GM18951 (cell line): Measurements from ENCODE around the gene NFATC1.
"Not testable (repeated sequence)": the region's sequence is repeated elsewhere in the genome, so short reads cannot be mapped to it uniquely, and the experiment has no call there.

Source experiments
- POLR2A ChIP-seq: IDR thresholded peaks from 4 replicates; pipeline ENCODE4 v1.6.1; 2011; ENCODE audit warnings: mild to moderate bottlenecking; ENCODE audit not compliant: insufficient read length, insufficient read depth; ENCODE audit errors: extremely low read depth
- in situ Hi-C: fragments of 300-500 bp; cut with MboI; formaldehyde crosslinking; loops from one replicate; pipeline ENCODE4 v1.12.0; 2022; ENCODE audit warnings: low sequenced_read_pairs, mixed read lengths, inconsistent platforms; ENCODE audit not compliant: unreplicated experiment

NFATC1 gene

GRCh38 chr18:79497638-79498081 is 101.9 kb downstream of the NFATC1 start:
- in situ Hi-C loops: no loop called here
- no peak for TF ChIP-seq POLR2A

- TF ChIP-seq POLR2A: no peak
- in situ Hi-C loops: no loop called here
Measured at GRCh38 chr18:79498662-79499061, 102.9 kb downstream of the NFATC1 start.

GRCh38 chr18:79501006-79501405 is 105.3 kb downstream of the NFATC1 start:
- no peak for TF ChIP-seq POLR2A

GRCh38 chr18:79502782-79503181 is 107.1 kb downstream of the NFATC1 start:
- in situ Hi-C loops: no loop called here
- TF ChIP-seq POLR2A: no peak

More at GRCh38 chr18:79501006-79501405, 105.3 kb downstream of the NFATC1 start:
- in situ Hi-C loops: no loop called here

GRCh38 chr18:79503406-79503805 is 107.7 kb downstream of the NFATC1 start:
- TF ChIP-seq POLR2A: no peak

GRCh38 chr18:79504034-79504433 is 108.3 kb downstream of the NFATC1 start:
- TF ChIP-seq POLR2A: no peak
- in situ Hi-C loops: no loop called here

More at GRCh38 chr18:79503406-79503805, 107.7 kb downstream of the NFATC1 start:
- in situ Hi-C loops: no loop called here

GRCh38 chr18:79504495-79504894 is 108.8 kb downstream of the NFATC1 start:
- in situ Hi-C loops: not testable (repeated sequence)

GRCh38 chr18:79505465-79505864 is 109.7 kb downstream of the NFATC1 start:
- in situ Hi-C loops: not testable (repeated sequence)

GRCh38 chr18:79506191-79507075 is 110.7 kb downstream of the NFATC1 start:
- no peak for TF ChIP-seq POLR2A
- in situ Hi-C loops: no loop called here

- in situ Hi-C loops: no loop called here
- peak; percentile 19 for TF ChIP-seq POLR2A
Measured at GRCh38 chr18:79507076-79507545, 111.4 kb downstream of the NFATC1 start.

- no peak for TF ChIP-seq POLR2A
- in situ Hi-C loops: no loop called here
Measured at GRCh38 chr18:79507546-79508480, 112.1 kb downstream of the NFATC1 start.

GRCh38 chr18:79508565-79509535 is 113.1 kb downstream of the NFATC1 start:
- TF ChIP-seq POLR2A: peak; percentile 28
- in situ Hi-C loops: no loop called here
